Measurements from ENCODE around the gene RTKN.
A peak's percentile ranks its signal among the peaks of the same experiment; 100 is the strongest.
"Not testable (repeated sequence)": the region's sequence is repeated elsewhere in the genome, so short reads cannot be mapped to it uniquely, and the experiment has no call there.

The RTKN gene

GRCh38 chr2:74436848-74437695, 4.7 kb downstream of the RTKN start:
- no peak for DNase-seq

GRCh38 chr2:74436111-74436805, 5.5 kb downstream of the RTKN start:
- DNase-seq, result no peak

DNA sequence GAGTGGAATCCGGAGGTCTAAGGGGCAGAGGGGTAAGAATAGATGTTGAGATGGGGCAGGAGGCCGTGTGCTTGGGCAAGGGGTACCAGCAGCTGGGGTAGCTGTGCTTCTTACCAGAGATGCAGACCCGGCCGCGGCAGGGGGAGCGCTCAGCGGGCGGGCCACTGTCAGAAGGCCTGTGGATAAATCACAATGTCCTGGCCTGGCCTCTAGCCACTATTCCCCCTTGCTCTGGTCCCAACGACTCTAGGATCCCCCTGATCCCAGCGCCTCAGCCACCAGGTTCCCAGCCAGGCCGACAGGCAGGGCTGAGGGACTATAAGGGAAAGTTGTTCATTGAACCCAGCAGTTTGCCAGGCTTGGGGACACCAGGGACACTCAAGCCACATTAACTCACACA, 11.2 kb downstream of the RTKN start:
- DNase-seq, result no peak

- DNase-seq, result no peak
These were observed 12.0 kb downstream of the RTKN start for GRCh38 chr2:74429487-74430451.

DNA sequence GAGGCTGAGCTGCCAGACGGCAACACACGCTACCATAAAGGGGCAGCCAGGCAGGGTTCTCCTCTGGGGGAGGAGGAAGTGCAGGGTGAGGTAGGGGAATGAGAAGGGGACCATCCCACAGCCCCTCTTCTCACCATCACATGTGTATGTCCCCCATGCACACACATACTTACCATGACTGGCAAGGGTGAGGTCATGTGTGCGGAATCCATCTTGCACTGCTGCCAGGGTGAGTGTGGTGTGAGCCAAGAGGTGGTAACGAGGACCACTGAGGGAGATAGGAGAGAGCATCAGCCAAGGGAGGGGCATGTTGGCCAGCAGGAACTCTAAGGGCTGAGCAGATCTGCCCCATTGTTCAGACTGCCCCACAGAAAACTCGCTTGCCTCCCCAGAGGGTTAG, 13.1 kb downstream of the RTKN start:
- no peak for DNase-seq

- DNase-seq, result no peak
These were observed 14.2 kb downstream of the RTKN start for GRCh38 chr2:74427551-74427950.

- no peak for DNase-seq
These were observed 15.5 kb downstream of the RTKN start for GRCh38 chr2:74426181-74426758.

- no peak for DNase-seq
These were observed 16.2 kb downstream of the RTKN start for GRCh38 chr2:74425523-74425922.

GRCh38 chr2:74424995-74425406, 16.7 kb downstream of the RTKN start:
- DNase-seq, result no peak

DNA sequence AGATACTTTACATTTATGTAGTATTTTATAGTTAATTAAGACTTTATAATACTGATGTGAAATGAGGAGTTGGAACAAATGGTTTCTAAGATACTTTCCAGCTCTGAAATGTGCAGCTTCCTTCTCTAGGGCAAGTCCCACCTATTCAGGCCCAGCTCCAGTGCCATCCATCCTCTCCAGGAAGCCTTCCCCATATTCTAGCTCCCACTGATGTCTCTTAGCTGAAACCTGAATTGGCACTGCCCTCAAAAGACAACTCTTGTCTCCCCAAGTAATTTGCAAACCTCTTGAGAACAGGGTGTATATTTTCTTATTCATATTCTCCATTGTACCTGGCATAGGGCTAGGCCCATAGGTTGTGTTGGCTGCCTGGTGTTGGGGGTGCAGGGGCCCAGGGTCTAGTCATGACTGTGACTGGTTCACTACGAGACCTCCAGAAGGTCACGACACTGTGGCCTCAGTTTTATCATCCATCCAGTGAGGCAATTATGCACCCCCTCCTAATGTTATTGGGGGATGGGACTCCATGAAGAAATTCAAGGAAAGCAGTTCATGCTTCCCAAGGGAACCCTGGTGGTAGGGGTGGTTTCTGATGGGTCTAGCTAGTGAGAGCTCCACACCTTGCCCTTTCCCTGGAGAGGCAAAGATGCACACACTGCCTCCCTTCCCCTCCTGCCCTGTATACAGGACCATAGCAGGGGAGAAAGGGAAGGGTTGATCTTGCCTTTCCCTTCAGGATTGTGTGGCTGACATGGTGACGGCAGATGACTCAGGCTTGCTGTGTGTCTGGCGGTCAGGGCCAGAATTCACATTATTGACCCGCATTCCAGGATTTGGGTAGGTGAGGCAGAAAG, 17.4 kb downstream of the RTKN start:
- DNase-seq, result no peak

DNA sequence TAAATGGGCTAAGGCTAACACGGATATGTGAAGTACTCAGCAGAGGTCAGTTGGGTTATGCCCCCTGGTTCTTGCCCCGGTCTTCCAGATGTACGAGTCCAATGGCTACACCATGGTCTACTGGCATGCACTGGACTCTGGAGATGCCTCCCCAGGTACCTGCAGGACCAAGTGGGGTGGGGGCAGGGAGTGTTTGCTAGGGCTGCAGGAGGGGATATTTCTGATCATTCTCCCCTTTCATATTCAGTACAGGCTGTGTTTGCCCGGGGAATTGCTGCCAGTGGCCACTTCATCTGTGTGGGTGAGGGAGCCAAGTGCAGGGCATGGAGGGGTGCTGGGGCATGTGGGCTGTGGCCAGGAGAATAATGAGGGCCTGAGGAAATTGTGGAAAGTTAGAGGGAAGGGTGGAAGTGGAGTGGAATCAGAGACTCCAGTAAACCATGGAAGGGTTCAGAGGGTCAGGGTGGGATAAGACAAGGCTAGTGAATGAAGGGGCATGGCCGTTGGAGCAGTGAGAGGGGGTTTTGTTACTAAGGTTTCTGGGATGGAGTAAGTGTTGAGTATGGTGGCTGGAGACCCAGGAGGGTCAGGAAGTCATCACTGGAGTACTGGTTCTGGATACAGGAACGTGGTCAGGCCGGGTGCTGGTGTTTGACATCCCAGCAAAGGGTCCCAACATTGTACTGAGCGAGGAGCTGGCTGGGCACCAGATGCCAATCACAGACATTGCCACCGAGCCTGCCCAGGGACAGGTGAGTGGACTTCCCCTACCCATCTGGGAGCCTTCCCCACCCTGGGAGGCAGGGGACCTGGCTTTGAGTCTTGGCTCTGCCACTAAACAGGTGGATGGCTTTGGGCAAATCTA, 18.3 kb downstream of the RTKN start:
- DNase-seq, result no peak

DNA sequence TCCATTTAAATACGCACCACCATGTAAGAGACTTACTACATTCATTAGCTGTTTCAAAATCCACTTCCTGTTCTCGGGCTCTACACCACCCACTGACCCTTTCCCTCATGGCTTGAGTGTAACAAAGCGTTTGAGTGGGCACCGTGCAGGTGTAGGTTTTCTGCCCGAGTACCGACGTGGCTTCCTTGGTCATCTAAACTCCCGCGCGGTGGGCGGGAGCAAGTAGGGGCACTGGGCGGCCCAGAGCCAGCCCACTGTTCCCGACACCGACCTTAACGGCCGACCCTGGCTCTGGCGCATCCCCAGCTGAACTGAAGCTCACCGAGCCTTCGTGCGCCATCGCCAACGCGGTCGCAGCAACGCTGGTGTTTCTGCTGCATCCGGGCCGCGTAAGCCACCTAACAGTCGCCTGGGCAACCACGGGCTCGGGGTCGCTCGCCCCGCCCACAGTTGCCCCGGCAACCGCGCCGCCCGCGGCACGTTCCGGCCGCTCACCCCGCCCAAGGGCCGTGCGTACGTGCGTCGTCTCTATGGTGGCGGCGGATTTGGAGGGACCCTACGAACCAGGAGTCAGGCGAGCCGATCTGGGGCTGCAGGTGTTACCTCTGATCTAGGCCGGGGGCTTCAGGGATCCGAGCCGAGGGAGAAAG, 20.4 kb downstream of the RTKN start, which contains the start of the genes C2orf81 and WDR54:
C2orf81 (minus strand) TSS at position 399 of the 650 bp plus-strand sequence; CDS start at position 340, 59 bp downstream.
WDR54 (plus strand) TSS at position 510 of the 650 bp plus-strand sequence. CDS start 424 bp downstream, outside the sequence.
- peak; percentile 89 for DNase-seq

DNA sequence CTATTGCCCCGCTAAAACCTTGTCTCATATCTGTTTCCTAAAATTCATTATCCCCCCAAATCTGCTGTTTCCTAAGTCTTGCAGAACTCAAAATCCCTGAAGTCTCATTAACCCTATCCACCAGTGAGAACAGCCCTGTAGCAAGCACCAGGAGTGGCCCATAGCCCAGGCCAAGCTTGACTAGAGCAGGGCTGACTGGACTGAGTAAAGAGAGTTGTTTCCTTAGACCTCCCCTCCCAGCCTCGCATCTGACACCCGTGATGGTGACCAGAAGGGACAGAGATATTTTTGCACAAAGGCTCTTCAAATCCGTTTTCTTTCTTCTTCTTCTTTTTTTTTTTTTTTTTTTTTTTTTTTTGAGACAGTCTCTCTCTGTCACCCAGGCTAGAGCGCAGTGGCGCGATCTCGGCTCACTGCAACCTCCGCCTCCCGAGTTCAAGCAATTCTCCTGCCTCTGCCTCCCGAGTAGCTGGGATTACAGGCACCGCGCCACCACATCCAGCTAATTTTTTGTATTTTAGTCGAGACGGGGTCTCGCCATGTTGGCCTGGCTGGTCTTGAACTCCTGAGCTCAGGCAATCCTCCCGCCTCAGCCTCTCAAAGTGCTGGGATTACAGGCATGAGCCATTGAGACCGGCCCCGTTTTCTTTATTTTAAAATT, 21.2 kb downstream of the RTKN start:
- DNase-seq, result not testable (repeated sequence)

GRCh38 chr2:74420006-74420405, 21.7 kb downstream of the RTKN start:
- DNase-seq, result no peak

DNA sequence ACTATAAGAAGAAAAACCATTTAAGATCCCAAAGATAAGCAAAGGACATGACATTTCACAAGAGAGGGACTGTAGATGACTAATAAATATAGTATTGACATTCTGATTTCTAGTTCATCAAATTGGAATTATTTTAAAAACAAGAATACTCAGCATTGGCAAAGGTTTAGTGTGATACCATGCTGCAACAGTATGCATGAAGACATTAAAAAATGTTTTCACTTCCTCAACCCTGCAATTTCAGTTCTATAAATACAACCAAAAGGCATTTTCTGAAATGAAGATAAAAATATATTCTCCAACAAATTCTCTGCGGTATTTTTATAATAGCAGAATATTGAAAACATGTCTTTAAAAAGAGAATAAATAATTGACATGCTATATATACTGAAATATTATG, 22.4 kb downstream of the RTKN start:
- DNase-seq, result no peak

- no peak for DNase-seq
These were observed 23.4 kb downstream of the RTKN start for GRCh38 chr2:74418312-74418711.

DNA sequence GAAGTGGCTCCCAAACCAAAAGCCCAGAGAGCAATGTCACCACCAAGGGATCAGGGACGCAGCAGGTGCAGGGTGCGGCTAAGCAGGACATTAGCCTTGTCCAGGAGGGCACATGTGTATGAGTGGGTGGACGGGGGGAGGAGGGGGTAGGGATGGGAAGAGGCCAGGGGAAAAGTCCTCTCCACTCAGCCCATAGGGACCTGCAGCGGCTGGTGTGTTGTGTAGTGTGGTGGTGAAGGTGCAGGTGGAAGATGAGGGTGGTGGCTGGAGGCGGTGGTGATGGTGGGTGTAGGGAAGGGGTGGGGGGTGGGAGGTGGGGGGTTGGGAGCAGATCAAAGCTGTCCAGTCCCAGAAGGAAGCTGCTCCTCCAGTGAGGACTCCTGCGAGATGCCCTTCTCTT, 24.0 kb downstream of the RTKN start:
- DNase-seq, result no peak

GRCh38 chr2:74417197-74417596, 24.5 kb downstream of the RTKN start:
- no peak for DNase-seq

GRCh38 chr2:74416778-74417177, 25.0 kb downstream of the RTKN start:
- DNase-seq, result no peak

All from activated gamma-delta T cell (primary cell).